Measurements from ENCODE around the gene TBX15.
"Not testable (repeated sequence)": the region's sequence is repeated elsewhere in the genome, so short reads cannot be mapped to it uniquely, and the experiment has no call there.

TBX15 gene

GRCh38 chr1:118958140-118958539, 30.0 kb downstream of the TBX15 start:
- DNase-seq = no peak

DNA sequence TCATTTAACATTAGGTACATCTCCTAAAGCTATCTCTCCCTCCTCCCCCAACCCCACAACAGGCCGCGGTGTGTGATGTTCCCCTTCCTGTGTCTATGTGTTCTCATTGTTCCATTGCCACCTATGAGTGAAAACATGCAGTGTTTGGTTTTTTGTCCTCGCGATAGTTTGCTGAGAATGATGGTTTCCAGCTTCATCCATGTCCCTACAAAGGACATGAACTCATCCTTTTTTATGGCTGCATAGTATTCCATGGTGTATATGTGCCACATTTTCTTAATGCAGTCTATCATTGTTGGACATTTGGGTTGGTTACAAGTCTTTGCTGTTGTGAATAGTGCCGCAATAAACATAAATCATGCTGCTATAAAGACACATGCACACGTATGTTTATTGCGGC, 30.6 kb downstream of the TBX15 start:
- not testable (repeated sequence) for DNase-seq

- DNase-seq = no peak
Observed at GRCh38 chr1:118954301-118954905, 33.7 kb downstream of the TBX15 start.

GRCh38 chr1:118951270-118951936, 36.7 kb downstream of the TBX15 start:
- no peak for DNase-seq

GRCh38 chr1:118949315-118949714, 38.8 kb downstream of the TBX15 start:
- no peak for DNase-seq

GRCh38 chr1:118948846-118949245, 39.3 kb downstream of the TBX15 start:
- no peak for DNase-seq

DNA sequence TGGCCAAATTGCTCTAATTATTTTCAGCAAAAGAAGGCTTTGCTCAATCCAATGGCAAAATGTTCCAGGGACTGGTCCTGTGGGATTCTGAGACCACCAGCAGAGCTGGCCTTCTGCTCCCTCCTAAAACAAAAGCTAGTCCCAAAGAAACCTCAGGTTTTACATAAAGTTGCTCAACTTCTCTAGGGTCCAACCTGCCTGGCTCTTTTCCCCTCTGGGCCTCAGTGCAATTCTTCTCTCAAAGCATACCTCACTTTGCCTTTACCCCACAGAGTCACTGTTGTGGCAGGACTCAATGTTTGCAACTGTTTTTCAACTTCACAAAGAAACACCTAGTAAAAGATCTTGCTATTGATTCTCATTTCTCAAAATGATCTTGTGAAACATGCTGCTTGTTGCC, 39.8 kb downstream of the TBX15 start:
- no peak for DNase-seq

GRCh38 chr1:118947790-118948189, 40.4 kb downstream of the TBX15 start:
- no peak for DNase-seq

DNA sequence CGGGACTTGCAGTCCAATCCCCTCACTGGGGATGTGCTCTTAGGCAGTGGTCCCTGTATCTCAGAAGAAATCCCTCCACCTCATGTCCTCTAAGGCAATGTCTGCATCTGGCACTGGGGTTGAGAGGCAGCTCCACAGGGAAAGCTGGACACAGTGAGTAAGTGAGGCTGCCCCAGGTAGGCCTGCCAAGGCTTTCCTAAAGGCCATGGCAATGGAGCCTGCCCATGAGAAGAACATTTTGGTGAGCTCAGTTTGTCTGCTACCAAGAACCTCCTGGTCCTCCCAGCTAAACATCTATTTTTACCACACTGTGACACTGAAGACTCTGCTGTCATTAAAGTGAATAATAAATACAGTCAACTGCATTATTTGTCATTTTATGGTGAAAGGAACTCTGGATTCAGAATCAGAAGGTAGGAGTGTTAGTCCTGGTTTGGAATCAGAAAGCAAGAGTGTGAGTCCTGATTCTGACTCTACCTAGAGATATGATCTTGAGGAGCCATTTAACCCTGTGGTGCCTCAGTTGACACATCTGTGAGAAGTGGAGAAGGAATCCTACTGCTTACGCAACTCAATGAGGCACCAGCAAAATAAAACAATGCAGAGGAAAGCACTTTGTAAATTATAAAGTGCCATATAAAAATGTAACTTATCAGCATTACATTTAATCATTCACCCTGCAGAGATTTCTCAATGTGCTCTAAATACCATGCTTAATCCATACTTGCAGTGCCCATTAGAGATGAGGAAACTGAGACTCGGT, 41.0 kb downstream of the TBX15 start:
- DNase-seq = no peak

DNA sequence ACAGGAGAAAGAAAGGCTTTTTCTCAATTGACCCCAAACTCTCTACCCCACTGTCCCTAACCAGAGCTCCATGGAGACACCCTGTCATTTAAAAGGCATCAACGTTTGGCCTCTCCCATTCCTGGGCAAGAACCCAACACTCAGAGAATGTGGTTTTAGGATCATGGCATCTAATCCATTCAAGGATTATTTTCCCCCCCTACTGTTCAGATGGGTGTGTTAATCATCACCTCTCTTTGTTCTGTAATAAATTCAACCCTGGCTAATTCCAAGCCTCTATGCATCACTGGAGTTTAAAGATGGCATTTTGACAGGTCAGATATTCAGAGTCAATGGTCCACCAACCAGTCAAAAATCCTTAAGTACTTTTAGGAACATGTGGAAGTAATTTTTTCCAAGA, 42.7 kb downstream of the TBX15 start:
- no peak for DNase-seq

DNA sequence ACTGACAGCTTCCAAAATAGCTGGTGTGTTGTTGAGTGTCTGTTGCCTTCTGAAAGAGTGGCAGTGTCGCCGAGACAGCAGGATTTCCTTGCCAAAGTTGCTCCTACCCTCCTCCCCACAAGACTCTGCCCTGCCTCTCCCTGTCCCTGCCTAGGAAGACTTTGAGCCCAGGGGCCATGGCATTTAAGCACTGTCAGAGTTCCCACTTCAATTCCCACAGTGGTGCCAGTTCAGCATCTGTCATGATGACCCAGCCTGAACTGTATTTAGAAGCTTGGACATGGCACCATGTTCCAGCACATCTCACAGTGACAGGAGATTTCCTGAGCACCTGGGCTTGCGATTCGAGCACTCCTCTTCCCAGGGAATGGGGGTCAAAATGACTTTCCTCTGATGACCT, 43.6 kb downstream of the TBX15 start:
- DNase-seq = no peak

DNA sequence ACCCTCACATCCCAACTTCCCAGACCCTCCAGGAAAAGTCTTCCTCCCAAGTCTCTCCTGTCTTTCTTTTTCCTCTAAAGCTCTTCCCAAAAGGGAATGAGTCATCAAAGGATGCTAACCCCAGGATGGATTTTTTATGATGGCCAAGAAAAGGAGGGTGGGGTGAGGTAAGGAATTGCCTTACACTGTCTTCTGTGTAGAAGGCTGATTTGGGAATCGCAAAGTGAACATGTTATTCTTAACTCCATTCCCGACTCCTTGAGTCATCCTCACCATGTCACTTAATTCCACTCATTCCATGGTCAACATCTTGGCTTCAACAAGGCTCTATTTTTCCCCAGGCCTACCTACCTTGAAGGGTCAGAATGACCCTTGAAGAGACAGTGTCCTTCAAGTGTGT, 44.0 kb downstream of the TBX15 start:
- no peak for DNase-seq

DNA sequence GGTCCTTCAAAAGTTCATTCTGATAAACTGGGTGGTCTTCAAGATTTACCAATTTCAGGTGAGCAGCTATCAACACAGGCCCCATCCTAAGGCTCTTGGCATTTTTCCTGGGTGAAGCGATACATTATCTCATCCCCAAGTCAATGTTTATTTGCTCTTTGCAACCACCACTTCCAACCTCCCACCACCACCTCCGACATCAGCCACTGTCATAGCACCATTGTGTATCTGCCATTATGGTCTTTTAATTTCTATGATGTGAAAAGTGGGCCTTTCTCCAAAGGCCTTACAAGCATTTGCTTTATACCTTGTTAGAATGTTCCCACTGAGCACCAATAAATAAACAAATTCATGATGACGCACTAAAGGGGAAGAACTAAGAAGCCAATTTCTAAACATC, 47.2 kb downstream of the TBX15 start:
- DNase-seq = no peak

DNA sequence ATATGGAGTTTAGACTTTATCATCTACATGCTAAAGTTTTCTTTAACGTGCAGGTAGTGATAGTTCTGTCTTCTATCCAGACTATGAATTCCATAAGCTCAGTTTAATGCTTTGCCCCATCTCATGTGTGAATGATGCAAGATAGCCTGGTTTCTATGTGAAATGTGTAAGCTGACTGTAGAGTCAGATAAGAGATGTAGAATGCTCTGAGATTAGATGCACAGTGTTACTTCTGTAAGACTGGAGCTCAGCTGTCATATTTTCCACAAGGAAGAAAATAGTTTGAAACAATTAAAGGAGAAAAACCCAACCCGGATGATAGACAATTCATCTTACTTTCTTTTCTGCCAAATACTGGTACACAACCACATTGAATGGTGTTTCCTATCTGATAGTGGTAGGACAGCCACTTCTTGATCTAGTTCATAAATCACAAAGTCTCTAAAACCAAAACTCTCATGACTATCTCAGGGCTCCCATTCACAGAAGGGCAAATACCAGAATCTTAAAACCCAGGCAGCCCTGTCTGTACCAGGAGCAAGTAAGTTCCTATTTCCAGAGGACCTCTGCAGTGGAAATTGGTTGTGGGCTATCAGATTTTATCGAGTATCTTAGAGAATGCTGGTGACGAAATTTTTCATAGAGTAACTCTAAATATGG, 50.6 kb downstream of the TBX15 start:
- DNase-seq = no peak

- no peak for DNase-seq
Observed at GRCh38 chr1:118934706-118935105, 53.4 kb downstream of the TBX15 start.

DNA sequence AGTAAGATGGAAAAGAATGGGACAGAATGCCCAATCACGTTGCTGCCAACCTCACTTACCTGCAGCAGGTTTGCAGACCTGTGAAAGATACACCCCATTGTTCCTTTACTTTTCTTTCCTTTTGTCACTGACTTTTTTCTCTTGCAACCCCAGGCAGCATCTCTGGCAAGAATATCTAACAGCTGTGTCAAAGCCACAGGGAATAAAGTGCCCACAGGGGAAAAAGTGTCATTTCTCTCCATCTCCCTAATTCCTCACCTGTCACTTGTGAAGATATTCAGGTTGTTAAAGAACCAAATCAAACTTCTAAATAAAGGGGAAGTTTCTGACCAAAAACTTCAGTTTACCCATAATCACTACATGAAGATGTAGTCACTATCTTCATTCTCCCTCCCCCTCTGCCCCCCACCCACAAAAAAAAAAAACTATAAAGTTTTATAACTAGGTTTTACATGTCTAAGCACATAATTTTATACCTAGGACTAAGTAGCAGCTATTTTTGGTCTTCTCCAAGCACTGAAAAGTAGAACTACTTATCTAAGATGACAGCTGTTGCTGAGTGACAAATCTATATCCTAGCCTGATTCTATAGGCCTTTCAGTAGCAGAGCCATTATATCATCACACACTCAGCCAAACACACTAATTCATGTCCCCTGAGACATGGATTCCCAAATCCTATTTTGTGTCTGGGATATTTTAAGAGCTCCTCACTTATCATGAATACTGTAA, 54.9 kb downstream of the TBX15 start:
- DNase-seq = no peak

GRCh38 chr1:118931876-118932275, 56.3 kb downstream of the TBX15 start:
- no peak for DNase-seq

DNA sequence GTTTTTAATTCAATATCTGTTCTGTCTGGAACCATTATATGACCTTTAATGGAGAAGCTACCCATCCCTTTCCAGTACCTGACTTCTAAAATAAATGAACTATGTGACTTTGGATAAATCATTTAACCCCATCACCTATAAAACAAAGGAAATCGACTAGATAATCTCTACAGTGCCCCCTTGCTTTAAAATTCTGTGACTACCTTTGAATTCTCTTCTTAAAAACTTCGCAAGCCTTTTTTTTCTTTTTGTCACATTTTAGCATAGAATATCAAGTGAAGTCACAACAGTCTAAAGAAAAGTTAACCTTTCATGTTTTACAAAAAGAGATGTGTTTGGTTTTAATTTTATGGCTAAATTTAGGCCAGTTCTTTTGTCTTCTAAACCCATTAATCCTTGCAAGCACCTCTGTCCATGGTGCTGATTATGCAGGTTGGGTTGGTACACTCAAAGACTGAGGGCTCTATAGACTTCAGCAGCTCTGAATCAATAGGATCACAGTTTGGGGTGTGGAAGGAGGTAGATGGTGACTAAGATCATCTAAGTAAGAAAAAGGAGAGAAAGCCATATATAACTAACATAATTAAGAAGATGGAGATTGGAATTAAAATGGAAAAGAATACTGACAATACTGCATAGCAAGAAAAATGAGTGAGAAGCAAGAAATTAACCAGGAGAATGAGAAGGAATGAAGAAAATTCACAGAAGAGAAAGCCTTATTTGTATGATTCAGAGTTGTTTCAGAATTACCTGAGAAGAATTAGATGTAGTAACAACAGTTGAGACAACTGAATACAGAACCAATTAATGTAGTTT, 59.2 kb downstream of the TBX15 start:
- no peak for DNase-seq

DNA sequence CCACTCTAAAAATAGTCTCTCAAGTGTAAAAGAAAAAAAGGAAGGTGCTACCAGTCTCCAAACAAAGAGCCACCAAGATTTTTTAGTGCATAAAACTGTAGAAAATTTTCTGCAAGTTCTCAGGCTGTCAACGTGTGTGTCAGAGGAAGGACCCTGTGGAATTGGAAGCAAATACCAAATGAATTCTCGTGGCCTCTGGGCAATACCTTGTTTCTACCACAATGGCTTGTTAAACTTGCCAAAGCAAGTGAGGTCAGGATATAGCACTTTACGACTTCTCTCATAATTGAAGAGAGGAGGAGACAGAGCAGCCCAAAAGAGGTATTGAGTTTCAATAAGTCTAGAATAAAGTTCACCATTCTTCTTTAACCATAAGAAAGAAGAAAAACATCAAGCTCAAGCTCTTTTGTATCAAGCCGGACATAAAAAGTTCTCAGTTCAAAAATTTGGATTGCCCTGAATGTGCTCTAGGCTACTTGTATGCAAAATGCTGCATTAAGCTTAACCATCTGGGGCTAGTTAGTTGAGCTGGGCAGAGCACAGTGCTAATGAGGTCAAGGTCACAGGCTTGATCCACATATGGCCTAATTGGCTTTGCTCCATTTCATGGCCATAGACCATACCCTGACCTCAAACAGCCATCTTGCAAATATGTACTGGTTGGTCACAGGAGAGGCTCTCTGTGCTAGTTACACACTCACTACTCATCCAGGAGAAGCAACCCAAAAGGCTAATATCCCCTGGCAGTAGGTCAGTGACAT, 60.5 kb downstream of the TBX15 start:
- no peak for DNase-seq

GRCh38 chr1:118926261-118926660, 61.9 kb downstream of the TBX15 start:
- DNase-seq = no peak

DNA sequence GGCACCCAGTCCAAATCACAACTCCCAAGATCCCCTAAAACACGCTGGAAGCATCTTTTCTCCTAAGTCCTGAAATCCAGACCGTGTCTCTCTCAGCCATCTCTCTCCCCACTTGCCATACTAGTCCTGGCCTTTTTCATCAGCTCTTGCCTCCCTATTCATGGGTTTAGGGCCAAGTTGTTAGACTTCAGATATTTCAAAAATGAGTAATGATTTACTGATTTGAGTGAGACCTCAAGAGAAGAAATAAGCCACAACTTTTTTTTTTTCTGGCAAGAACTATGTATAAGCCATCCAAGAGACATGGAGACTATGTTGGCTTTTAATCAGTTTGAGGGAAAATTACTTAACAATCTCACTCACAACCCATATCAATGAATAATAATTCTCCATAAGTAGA, 62.5 kb downstream of the TBX15 start:
- no peak for DNase-seq

Data from stimulated activated CD4-positive, alpha-beta T cell treated with anti-CD3 and anti-CD28 coated beads, Interleukin-1b, Interleukin-23, amount 100 ng/mL, for 48 hours (primary cell).